Mammary epithelial cell (primary cell): Measurements from ENCODE around the gene AKAP9.

Experiments used
- CTCF ChIP-seq, 2 donors: IDR thresholded peaks in 1 of 2; conservative IDR thresholded peaks in 1 of 2; 2 replicates each; pipeline ENCODE4 v1.5.1; 2011 to 2012; ENCODE audit warnings: inconsistent platforms in 2 of 2, low read length in 2 of 2, mild to moderate bottlenecking in 2 of 2, control low read depth in 1 of 2, low read depth in 1 of 2; ENCODE audit not compliant: insufficient read depth in 1 of 2; ENCODE audit errors: extremely low read depth in 1 of 2
- EZH2 ChIP-seq: IDR thresholded peaks from 2 replicates; pipeline ENCODE4 v1.6.1; 2012; ENCODE audit warnings: low read length, inconsistent platforms, borderline replicate concordance

GRCh38 chr7:92002720-92003119 is 62.1 kb downstream of the AKAP9 start:
- TF ChIP-seq CTCF (conservative IDR thresholded peaks at IDR 0.05 in 1 of 2, IDR thresholded peaks at IDR 0.05 in 1 of 2; ENCODE audit: extremely low read depth in 1 of 2, insufficient read depth in 1 of 2, low read depth in 1 of 2, low read length in 2 of 2) (no peak), EZH2 (no peak)
